Kidney (tissue), 14 donors: ENCODE measurements around the gene CHRNA9. TPM values are rescaled to one million over a fixed set of nuclear protein-coding genes. Genes with fewer than 3 reads are reported as not detected.
A peak's percentile ranks its signal among the peaks of the same experiment; 100 is the strongest.

Source experiments
- DNase-seq, 5 donors: peaks; one replicate each; pipeline ENCODE4 v3.0.0-alpha.2; 2013 to 2020
- FAIRE-seq: peaks from 2 replicates; lab custom pipeline; 2012; peaks lifted over from hg19 to GRCh38; lab: Jason Lieb, UNC
- H3K27ac ChIP-seq, 2 donors: one replicate each; pipeline ENCODE4 v1.7.0; 2013; ENCODE audit warnings: low read depth in 2 of 2, low read length in 2 of 2, inconsistent platforms in 1 of 2
- H3K27me3 ChIP-seq: one replicate; pipeline ENCODE4 v1.7.1; 2013; ENCODE audit warnings: low read length, inconsistent platforms; ENCODE audit not compliant: control insufficient read depth, insufficient read depth
- H3K36me3 ChIP-seq, 3 donors: one replicate each; pipeline versions ENCODE4 v1.7.0 to v1.7.1; 2013; ENCODE audit warnings: low read length in 3 of 3, control low read depth in 1 of 3, inconsistent platforms in 1 of 3; ENCODE audit not compliant: insufficient read depth in 3 of 3, control insufficient read depth in 2 of 3
- H3K4me1 ChIP-seq, 3 donors: one replicate each; pipeline versions ENCODE4 v1.7.0 to v1.7.1; 2013; ENCODE audit warnings: low read length in 3 of 3, inconsistent platforms in 1 of 3, low read depth in 1 of 3; ENCODE audit not compliant: control insufficient read depth in 2 of 3, insufficient read depth in 2 of 3
- H3K4me3 ChIP-seq, 3 donors: one replicate each; pipeline versions ENCODE4 v1.7.0 to v1.8.1; 2013; ENCODE audit warnings: low read length in 3 of 3, control low read depth in 1 of 3, inconsistent platforms in 1 of 3
- H3K9ac ChIP-seq, 3 donors: one replicate each; pipeline versions ENCODE4 v1.7.0 to v1.7.1; 2013; ENCODE audit warnings: low read length in 3 of 3, control low read depth in 1 of 3, inconsistent platforms in 1 of 3
- H3K9me3 ChIP-seq, 3 donors: one replicate each; pipeline versions ENCODE4 v1.7.0 to v1.7.1; 2013; ENCODE audit warnings: low read length in 3 of 3, control low read depth in 1 of 3, inconsistent platforms in 1 of 3; ENCODE audit not compliant: control insufficient read depth in 2 of 3, insufficient read depth in 1 of 3
- intact Hi-C: fragments of 100-400 bp; cut with DNase I; formaldehyde crosslinking; loops from one replicate; pipeline ENCODE4 v1.11.1; 2022
- polyA plus RNA-seq: library from polyadenylated mRNA; stranded (reverse); fragments of 350-450 nt; fragmentation: Illumina TruSeq; extraction: RNeasy Lipid Tissue Mini Kit (QIAGEN cat#74804); gene quantifications from one replicate; pipeline ENCODE4 v1.2.3, GENCODE V29; 2014; ENCODE audit warnings: low read depth, low replicate concordance; ENCODE audit not compliant: insufficient read depth
- total RNA-seq: library from RNA; stranded (reverse); fragmentation: NEBNext Ultra II Directional; extraction: Animal tissue kit (Norgen Biotek cat#: 25700); gene quantifications from one replicate; pipeline ENCODE4 v1.2.1, GENCODE V29; 2021
- TF ChIP-seq, protein P1 (sequence below): IDR thresholded peaks from 3 replicates; pipeline ENCODE4 v1.5.1; 2012; ENCODE audit warnings: mild to moderate bottlenecking, moderate library complexity, borderline replicate concordance; ENCODE audit not compliant: insufficient read depth; ENCODE audit errors: extremely low read depth
- donor health status: control.
- donor health status: control.
- donor health status: control.
- donor health status: control.
- donor health status: control.
- donor health status: DM: yes; HTN: yes; CAD: no.
- donor health status: Normal renal cell carcinoma (clear cell type).

Gene CHRNA9
- total and polyA plus RNA-seq, 2 donors from 2014 or later = not detected

DNA sequence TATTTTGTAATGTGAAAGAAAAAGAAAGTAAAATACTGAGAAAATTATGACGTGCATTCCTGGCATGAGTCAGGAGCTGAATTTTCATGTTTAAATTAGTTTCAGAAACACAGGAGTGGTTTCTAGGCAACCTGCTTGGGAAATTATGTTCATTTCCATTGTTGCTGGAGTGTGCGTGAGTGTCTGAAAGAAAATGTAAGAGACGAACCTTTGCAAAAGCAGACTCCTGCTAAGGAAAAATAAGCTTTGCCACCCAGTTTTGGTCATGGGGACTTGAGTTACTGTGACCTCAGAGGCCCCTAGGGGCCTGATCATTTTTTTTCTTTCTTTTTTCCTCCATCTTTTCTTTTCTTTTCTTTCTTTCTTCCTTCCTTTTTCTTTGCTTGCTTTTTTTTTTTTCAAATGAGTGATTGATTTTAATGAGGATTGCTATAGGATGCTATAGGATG lies 18.8 kb upstream of the CHRNA9 start:
- Histone ChIP-seq H3K4me3 (no peak overlapping the region), H3K9me3 (no peaks in the 10 kb centered on the region), H3K36me3 (no peaks in the 10 kb centered on the region), H3K27me3 (no peaks in the 10 kb centered on the region), H3K4me1 (peaks cover under 1 to 6% (median 5%) of the 10 kb centered on the region in 3 donors), H3K9ac (peak overlapping the region in 1 of 3 donors; percentile 36), H3K27ac (peak overlapping the region in 1 of 2 donors; percentile 3)
- FAIRE-seq (no peak), DNase-seq (peak in 1 of 5 donors; percentile 63)
- TF ChIP-seq, protein P1, sequence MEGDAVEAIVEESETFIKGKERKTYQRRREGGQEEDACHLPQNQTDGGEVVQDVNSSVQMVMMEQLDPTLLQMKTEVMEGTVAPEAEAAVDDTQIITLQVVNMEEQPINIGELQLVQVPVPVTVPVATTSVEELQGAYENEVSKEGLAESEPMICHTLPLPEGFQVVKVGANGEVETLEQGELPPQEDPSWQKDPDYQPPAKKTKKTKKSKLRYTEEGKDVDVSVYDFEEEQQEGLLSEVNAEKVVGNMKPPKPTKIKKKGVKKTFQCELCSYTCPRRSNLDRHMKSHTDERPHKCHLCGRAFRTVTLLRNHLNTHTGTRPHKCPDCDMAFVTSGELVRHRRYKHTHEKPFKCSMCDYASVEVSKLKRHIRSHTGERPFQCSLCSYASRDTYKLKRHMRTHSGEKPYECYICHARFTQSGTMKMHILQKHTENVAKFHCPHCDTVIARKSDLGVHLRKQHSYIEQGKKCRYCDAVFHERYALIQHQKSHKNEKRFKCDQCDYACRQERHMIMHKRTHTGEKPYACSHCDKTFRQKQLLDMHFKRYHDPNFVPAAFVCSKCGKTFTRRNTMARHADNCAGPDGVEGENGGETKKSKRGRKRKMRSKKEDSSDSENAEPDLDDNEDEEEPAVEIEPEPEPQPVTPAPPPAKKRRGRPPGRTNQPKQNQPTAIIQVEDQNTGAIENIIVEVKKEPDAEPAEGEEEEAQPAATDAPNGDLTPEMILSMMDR = no peak
- intact Hi-C loops = no loop called here

DNA sequence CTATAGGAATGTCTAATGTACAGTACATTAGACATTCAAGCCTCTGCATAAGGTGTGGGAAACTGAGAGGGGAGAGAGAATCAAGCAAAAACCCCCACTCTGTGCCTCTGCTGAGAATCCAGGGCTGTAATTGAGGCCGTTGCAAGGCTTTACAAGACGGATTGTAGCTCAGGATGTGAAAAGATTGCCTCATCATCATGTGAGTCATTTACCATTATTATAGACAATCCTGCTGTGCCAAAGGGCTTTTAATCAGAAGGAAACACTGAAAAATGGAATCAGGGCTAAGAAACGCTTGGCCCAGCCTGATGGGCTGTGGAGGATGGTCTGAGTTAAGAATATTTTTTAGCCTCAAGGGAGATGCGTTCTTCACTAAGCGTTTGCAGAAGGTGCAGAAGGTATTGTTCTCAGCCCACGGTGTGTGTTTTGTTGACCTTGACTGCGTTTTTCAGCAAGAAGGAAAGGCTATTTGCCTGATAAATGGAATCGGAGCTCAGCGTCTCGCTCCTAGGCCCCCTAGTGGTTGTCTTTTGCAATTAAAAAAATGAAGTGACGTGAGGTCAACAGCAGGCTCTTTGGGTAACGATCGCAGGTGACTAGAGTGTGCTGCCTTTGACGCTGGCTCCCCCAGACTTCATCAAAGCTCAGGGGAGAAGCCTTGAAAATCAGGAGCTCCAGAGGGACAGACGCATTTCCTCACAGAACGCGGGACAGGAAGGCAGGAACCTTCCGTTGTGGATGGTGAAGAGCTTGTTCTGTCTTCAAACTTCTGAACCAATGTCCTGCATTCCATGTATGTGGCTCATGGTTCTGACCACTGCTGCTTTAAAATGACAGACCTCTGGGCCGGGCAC lies 18.1 kb upstream of the CHRNA9 start:
- no peaks in the 10 kb centered on the region for H3K9me3 ChIP-seq
- peak overlapping the region in 2 of 3 donors; percentile 36 to 49 for H3K9ac ChIP-seq
- intact Hi-C loops = no loop called here
- H3K36me3 ChIP-seq = no peaks in the 10 kb centered on the region
- TF ChIP-seq, protein P1 = peak; percentile 72
- FAIRE-seq = no peak
- peak overlapping the region; percentile 3 to 49 for H3K27ac ChIP-seq
- H3K27me3 ChIP-seq = no peaks in the 10 kb centered on the region
- peak in 4 of 5 donors; percentile 74 to 89 (median 84) for DNase-seq
- H3K4me3 ChIP-seq = peak overlapping the region in 2 of 3 donors; percentile 53 to 62
- peaks cover 5 to 7% (median 6%) of the 10 kb centered on the region in 3 donors for H3K4me1 ChIP-seq

DNA sequence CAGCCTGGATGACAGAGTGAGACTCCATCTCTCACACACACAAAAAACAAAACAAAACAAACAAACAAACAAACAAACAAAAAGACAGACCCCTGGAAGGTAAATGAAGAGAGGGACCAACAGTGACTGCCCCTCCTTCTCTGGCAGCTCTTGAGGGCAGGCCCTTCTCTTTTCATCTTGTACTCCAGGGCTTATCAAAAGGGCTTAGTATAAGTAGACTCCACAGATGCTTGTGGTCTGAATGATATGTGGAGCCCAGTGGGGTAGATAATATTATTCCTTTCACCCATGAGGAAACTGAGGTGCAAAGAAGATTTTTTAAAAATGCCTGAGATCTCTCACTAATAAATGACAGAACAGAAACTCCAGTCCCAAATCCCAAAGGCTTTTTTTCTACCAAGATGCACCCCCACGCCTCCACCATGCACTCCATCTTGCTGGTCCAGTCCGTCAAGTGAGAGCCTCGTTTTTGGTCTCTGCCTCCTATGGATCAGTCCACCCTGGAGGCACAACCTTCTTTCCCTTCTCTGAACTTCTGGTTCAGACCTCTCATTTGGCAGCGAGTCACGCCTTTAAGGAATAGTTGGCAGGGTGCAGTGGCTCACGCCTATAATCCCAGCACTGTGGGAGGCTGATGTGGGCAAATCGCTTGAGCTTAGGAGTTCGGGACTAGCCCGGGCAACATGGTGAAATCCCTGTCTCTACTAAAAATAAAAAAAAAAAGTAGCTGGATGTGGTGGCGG lies 17.0 kb upstream of the CHRNA9 start:
- TF ChIP-seq, protein P1 = no peak
- DNase-seq = no peak
- intact Hi-C loops = no loop called here
- Histone ChIP-seq H3K27me3 (no peaks in the 10 kb centered on the region), H3K27ac (no peak overlapping the region), H3K9me3 (no peaks in the 10 kb centered on the region), H3K4me3 (no peak overlapping the region), H3K4me1 (peaks cover 7 to 12% (median 12%) of the 10 kb centered on the region in 3 donors), H3K36me3 (no peaks in the 10 kb centered on the region), H3K9ac (no peak overlapping the region)
- no peak for FAIRE-seq
